CD4-positive, alpha-beta T cell (primary cell): ENCODE data around the gene CEBPB. TPM values are rescaled to one million over a fixed set of nuclear protein-coding genes. Genes with fewer than 3 reads are reported as not detected.

Source experiments
- ATAC-seq: fragments of 200-7000 bp; cut with Tn5 transposase; one replicate; pipeline ENCODE4 v1.10.0; 2022; ENCODE audit warnings: mild to moderate bottlenecking; ENCODE audit not compliant: poor library complexity
- CTCF ChIA-PET: fragments of 350-600 bp; sonication (Branson Sonifier 250); formaldehyde crosslinking; loops from one replicate; lab custom pipeline; 2021; ENCODE audit warnings: antibody characterized with exemption, inconsistent platforms; lab: Charles Lee
- POLR2A ChIA-PET: fragments of 350-600 bp; sonication (Branson Sonifier 250); formaldehyde crosslinking; loops from one replicate; lab custom pipeline; 2021; ENCODE audit warnings: antibody characterized with exemption, inconsistent platforms; lab: Charles Lee
- DNase-seq, 14 experiments: peaks; one replicate each; pipeline ENCODE4 v3.0.0-alpha.2; 2013 to 2020; ENCODE audit warnings: mixed read lengths in 2 of 14
- H3K27ac ChIP-seq, 2 donors: one replicate each; pipeline versions ENCODE4 v1.5.1 to v1.7.0; 2013; ENCODE audit warnings: low read length in 2 of 2, low read depth in 1 of 2, mild to moderate bottlenecking in 1 of 2
- H3K27me3 ChIP-seq, 2 experiments: 1 replicate in 1 of 2; 2 replicates in 1 of 2; pipeline versions ENCODE4 v1.6.1 to v1.7.0; 2013; ENCODE audit warnings: low read length in 2 of 2, control low read depth in 1 of 2, mild to moderate bottlenecking in 1 of 2, moderate library complexity in 1 of 2; ENCODE audit not compliant: insufficient read depth in 2 of 2, control insufficient read depth in 1 of 2
- H3K36me3 ChIP-seq: one replicate; pipeline ENCODE4 v1.6.1; 2013; ENCODE audit warnings: low read length, control low read depth; ENCODE audit not compliant: insufficient read depth
- H3K4me1 ChIP-seq: one replicate; pipeline ENCODE4 v1.6.1; 2013; ENCODE audit warnings: low read length, control low read depth; ENCODE audit not compliant: insufficient read depth
- H3K4me3 ChIP-seq: one replicate; pipeline ENCODE4 v1.5.1; 2013; ENCODE audit warnings: mild to moderate bottlenecking, low read length, moderate library complexity
- H3K9me3 ChIP-seq, 2 experiments: 1 replicate in 1 of 2; 2 replicates in 1 of 2; pipeline versions ENCODE4 v1.6.1 to v1.7.0; 2013; ENCODE audit warnings: low read length in 2 of 2, mild to moderate bottlenecking in 2 of 2, control low read depth in 1 of 2, moderate library complexity in 1 of 2; ENCODE audit not compliant: control insufficient read depth in 1 of 2, insufficient read depth in 1 of 2
- H3K27ac Mint-ChIP-seq: one replicate; pipeline ENCODE4 v1.8.0; 2020; ENCODE audit warnings: mixed read lengths
- H3K27me3 Mint-ChIP-seq: one replicate; pipeline ENCODE4 v1.8.0; 2021; ENCODE audit warnings: mixed read lengths
- H3K36me3 Mint-ChIP-seq: one replicate; pipeline ENCODE4 v1.8.0; 2021; ENCODE audit warnings: low read depth, mixed read lengths
- H3K4me1 Mint-ChIP-seq: one replicate; pipeline ENCODE4 v1.8.0; 2021; ENCODE audit warnings: low read depth, mixed read lengths
- H3K4me3 Mint-ChIP-seq: one replicate; pipeline ENCODE4 v1.8.0; 2020; ENCODE audit warnings: mild to moderate bottlenecking, mixed read lengths
- H3K9me3 Mint-ChIP-seq: one replicate; pipeline ENCODE4 v1.8.0; 2020; ENCODE audit warnings: mixed read lengths
- intact Hi-C, 2 experiments: fragments of 100-400 bp; cut with DNase I in 1 of 2; cut with micrococcal nuclease in 1 of 2; formaldehyde crosslinking; loops; one replicate each; pipeline versions ENCODE4 v1.15.1 to v1.9.0; 2023 to 2025; cut with DNase I, micrococcal nuclease
- total RNA-seq, 174 experiments: library from RNA in 2 of 174; stranded (reverse) in 2 of 174; gene quantifications; one replicate each; pipeline ENCODE4 v1.2.3 and lab custom pipeline; 2021 to 2026
- TF ChIP-seq, protein P1 (sequence below): fragments of 200-600 bp; IDR thresholded peaks from one replicate; pipeline ENCODE4 v1.8.0; 2022; ENCODE audit warnings: antibody characterized with exemption, mild to moderate bottlenecking

CEBPB gene
- total RNA-seq, 2 experiments from 2014 or later, result 40.7 to 43.9 TPM

DNA sequence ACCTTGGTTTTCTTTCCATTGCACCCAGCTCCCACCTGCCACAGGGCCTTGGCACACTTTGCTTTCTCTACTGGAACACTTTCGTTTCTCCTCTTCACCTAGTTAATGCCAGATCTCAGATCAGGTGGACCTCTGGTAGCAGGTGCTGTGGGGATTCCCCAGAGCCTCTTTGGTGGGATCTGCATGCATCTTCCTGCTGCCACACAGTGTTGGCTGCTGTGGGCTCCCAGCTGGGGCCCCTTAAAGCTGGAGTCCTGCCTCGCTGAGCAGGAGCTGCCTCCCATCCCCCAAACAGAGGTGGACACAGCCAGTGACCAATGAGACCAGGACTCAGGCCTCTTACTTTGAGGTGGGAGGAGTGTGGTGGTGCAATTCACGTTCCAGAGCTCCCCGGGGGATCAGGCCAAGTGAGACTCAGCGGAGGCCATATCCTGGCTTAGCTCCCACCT lies 28.4 kb downstream of the CEBPB start:
- H3K27ac ChIP-seq, result no peak overlapping the region
- Mint-ChIP-seq H3K4me3 (no peak overlapping the region), H3K4me1 (no peaks in the 10 kb centered on the region), H3K36me3 (no peaks in the 10 kb centered on the region), H3K9me3 (no peaks in the 10 kb centered on the region), H3K27me3 (peaks cover 17% of the 10 kb centered on the region), H3K27ac (no peak overlapping the region)
- peak in 1 of 14 experiments; percentile 5 for DNase-seq
- intact Hi-C loops, result no loop called here
- H3K4me1 ChIP-seq, result no peaks in the 10 kb centered on the region
- no peaks in the 10 kb centered on the region for H3K36me3 ChIP-seq
- H3K9me3 ChIP-seq, result peaks cover 0 to 13% of the 10 kb centered on the region in 2 experiments
- TF ChIP-seq, protein P1, sequence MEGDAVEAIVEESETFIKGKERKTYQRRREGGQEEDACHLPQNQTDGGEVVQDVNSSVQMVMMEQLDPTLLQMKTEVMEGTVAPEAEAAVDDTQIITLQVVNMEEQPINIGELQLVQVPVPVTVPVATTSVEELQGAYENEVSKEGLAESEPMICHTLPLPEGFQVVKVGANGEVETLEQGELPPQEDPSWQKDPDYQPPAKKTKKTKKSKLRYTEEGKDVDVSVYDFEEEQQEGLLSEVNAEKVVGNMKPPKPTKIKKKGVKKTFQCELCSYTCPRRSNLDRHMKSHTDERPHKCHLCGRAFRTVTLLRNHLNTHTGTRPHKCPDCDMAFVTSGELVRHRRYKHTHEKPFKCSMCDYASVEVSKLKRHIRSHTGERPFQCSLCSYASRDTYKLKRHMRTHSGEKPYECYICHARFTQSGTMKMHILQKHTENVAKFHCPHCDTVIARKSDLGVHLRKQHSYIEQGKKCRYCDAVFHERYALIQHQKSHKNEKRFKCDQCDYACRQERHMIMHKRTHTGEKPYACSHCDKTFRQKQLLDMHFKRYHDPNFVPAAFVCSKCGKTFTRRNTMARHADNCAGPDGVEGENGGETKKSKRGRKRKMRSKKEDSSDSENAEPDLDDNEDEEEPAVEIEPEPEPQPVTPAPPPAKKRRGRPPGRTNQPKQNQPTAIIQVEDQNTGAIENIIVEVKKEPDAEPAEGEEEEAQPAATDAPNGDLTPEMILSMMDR, result no peak
- CTCF ChIA-PET, result no interaction called here
- no peak overlapping the region for H3K4me3 ChIP-seq
- H3K27me3 ChIP-seq, result no peaks in the 10 kb centered on the region
- ATAC-seq, result no peak
- POLR2A ChIA-PET, result no interaction called here

DNA sequence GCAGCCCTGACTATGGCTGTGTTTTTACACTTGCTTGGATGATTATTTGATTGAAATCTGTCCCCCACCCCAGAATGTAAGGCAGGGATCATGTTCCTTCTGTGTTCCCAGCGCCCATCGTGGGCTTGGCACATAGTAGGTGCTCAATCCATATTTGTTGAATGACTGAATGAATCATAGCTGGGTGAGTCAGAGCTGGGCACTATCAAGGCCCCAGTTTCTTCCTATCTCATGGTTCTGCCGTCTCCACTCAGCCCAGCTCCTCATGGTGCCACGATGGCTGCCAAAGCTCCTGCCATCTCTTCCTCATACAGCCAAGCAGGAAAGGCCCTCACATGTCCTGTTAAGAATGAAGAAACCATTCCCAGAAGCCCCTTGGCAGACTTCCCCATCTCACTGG lies 29.0 kb downstream of the CEBPB start:
- peaks cover 14% of the 10 kb centered on the region for H3K27me3 Mint-ChIP-seq
- Histone ChIP-seq H3K36me3 (no peaks in the 10 kb centered on the region), H3K9me3 (peaks cover 0 to 18% of the 10 kb centered on the region in 2 experiments), H3K27ac (no peak overlapping the region), H3K27me3 (no peaks in the 10 kb centered on the region), H3K4me3 (no peak overlapping the region), H3K4me1 (no peaks in the 10 kb centered on the region)
- ChIA-PET CTCF (no interaction called here), POLR2A (no interaction called here)
- H3K9me3 Mint-ChIP-seq, result no peaks in the 10 kb centered on the region
- no peak overlapping the region for H3K27ac Mint-ChIP-seq
- ATAC-seq (no peak), DNase-seq (peak in 1 of 14 experiments; percentile 18)
- intact Hi-C loops, result no loop called here
- no peaks in the 10 kb centered on the region for H3K36me3 Mint-ChIP-seq
- TF ChIP-seq, protein P1, result no peak
- no peak overlapping the region for H3K4me3 Mint-ChIP-seq
- H3K4me1 Mint-ChIP-seq, result no peaks in the 10 kb centered on the region

DNA sequence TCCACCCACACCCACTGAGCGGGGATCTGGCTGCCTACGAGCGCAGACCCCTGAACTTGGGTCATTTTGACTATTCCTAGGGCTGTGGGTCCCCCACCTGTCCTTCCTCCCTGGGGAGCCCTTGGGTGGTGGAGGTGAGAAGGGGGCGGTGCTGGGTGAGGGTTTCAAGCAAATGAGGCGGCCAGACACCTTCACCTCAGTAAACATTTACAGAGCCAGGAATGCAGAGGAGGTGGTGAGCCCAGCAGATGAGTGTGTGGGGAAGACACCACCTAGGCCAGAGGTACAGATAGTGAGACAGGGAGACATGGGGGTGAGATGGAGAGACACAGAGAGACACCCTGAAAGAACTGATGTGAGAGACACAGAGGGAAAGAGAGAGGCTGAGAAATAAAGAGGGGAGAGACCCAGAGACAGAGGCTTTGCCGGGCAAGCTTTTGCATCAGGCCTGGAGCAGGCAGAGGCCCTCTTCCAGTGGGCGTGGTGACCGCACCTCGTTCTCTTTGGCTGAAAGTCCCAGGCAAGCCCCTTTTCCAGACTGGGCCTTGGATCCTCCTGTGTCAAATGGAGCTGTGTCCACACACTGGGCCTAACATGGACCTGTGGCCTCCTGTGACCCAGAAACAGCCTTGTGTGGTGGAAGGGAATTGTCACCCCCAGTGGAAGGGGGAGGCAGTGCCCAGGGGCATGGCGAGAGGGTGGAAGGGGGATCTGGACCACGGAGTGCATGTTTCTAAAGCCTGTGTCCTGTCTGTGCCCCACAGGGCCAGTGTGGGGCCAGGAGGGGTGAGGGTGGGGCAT lies 29.7 kb downstream of the CEBPB start:
- H3K9me3 Mint-ChIP-seq, result no peaks in the 10 kb centered on the region
- ChIA-PET CTCF (no interaction called here), POLR2A (no interaction called here)
- no peak overlapping the region for H3K27ac Mint-ChIP-seq
- ATAC-seq (no peak), DNase-seq (peak in 1 of 14 experiments; percentile 4)
- H3K4me1 Mint-ChIP-seq, result no peaks in the 10 kb centered on the region
- H3K27me3 ChIP-seq, result no peaks in the 10 kb centered on the region
- H3K9me3 ChIP-seq, result peaks cover 0 to 20% of the 10 kb centered on the region in 2 experiments
- no peaks in the 10 kb centered on the region for H3K4me1 ChIP-seq
- TF ChIP-seq, protein P1, result no peak
- H3K36me3 ChIP-seq, result no peaks in the 10 kb centered on the region
- no peak overlapping the region for H3K4me3 ChIP-seq
- H3K4me3 Mint-ChIP-seq, result no peak overlapping the region
- no peaks in the 10 kb centered on the region for H3K36me3 Mint-ChIP-seq
- H3K27me3 Mint-ChIP-seq, result peaks cover 7% of the 10 kb centered on the region
- no peak overlapping the region for H3K27ac ChIP-seq
- intact Hi-C loops, result no loop called here
